Fibroblast of peridontal ligament (primary cell): Measurements from ENCODE around the gene ZFAND2A.
A peak's percentile ranks its signal among the peaks of the same experiment; 100 is the strongest.
"Not testable (repeated sequence)": the region's sequence is repeated elsewhere in the genome, so short reads cannot be mapped to it uniquely, and the experiment has no call there.

Source experiments
- DNase-seq: peaks from one replicate; pipeline ENCODE4 v3.0.0-alpha.2; 2010; ENCODE audit errors: extremely low read depth

ZFAND2A gene, protein sequence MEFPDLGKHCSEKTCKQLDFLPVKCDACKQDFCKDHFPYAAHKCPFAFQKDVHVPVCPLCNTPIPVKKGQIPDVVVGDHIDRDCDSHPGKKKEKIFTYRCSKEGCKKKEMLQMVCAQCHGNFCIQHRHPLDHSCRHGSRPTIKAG

DNA sequence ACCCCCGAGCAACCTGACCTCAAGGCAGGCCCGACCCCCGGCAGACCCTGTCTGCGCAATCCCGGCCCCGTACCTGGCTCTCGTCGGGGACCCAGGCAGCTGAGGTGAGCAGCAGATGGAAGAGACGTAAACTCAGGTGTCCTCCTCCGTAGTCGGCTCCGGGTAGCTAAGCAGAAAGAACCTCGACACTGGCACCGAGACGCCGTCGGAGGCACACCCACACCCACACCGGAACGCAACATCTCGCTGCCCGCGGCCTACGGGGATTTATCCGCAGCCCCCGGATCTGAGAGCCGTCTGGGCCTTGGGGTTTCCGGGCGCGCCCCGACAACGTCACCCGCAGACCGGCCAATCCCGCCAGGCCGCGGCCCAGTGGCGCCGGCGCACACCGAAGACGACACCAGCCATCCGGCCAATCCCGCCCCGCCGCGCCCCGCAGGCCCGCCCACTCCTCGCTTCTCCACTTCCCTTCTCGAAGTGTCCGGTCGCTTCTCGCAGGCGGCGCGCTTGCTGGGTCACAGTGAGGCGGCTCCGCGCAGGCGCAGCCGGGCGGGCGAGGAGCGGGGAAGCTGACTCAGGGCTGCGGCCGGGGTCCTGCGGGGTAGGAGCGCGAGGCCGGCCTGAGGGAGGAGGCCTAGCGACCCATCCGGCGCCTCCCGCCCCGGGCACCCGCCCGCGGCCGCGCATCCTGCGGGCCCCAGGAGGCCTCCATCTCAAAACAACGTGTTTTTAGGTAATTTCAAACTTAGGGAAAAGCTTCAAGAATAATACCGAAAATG, at the start of gene ZFAND2A:
TSS of gene ZFAND2A (minus strand) at position 306 of the 779 bp plus-strand sequence. CDS start 1,984 bp downstream, outside the sequence.
- peak; percentile 93 for DNase-seq

DNA sequence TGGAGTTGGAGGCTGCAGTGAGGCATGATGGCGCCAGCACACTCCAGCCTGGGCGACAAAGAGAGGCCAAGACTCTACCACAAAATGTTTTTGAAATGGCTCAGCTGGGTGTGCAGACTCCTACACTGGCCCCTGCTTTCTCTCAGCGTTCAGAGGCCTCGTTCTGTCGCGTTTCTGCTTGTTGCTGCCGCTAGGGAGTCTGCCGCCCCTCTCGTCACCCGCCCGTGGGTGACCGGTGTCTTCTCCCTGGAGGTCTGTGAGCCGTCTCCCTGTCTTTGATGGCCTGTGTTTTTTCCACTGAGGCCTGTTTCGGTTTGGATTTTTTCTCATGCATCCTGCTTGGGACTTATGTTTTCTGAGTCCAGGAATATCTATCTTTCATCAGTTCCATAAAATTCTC, 49.1 kb upstream of the ZFAND2A start:
- no peak for DNase-seq

GRCh38 chr7:1205742-1206141, 45.7 kb upstream of the ZFAND2A start:
- DNase-seq, result not testable (repeated sequence)

DNA sequence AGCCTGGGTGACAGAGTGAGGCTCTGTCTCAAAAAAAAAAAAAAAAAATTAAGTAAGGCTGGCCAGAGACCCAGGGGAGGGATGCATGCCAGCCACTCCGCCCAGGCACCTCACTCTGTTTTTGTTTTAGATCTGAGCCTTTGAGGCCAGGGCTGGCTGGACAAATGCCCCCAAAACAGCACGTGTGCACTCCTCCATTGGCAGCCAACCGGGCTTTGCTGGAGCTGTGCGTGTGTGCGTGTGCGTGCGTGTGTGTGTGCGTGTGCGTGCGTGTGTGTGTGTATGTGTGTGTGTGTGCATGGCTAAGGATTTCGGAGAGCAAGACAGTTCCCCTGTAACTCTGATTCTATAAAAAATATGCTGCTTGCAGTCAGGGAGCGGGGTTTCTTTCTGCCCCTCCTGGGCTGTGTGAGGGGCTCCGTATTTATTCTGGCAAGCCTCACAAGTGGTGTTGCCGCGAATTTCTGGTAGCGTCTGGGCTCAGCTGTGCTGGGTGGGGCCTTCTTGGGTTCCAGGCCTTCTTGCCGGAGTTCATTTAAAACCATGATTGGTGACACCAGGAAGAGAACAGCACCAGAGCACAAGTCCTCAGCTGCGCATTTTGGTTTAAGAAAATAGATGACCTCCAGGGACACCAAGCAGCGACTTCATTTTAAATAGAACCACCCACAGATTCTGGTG, 44.6 kb upstream of the ZFAND2A start:
- DNase-seq, result no peak

GRCh38 chr7:1202914-1203313, 42.9 kb upstream of the ZFAND2A start:
- not testable (repeated sequence) for DNase-seq

GRCh38 chr7:1201916-1202315, 41.9 kb upstream of the ZFAND2A start:
- DNase-seq, result no peak

DNA sequence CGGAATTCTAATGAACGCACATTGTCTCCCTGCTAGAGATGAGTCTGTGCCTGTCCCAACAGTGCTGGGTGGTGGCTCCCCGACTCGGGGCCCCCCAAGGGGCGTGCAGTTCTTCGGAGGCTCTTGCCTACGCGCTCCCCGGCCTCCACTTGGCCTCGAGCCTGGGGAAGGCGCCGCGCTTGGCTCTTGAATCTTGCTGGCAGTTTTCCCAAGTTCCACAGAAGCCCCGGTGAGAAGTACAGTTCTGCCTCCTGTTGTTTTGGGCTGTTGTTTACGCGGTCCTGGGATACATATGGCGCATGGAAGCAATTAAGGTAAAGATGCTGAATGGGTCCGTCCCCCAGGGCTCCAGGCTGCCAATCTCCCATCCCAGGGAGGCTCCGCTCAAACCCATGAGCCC, 40.0 kb upstream of the ZFAND2A start:
- no peak for DNase-seq

GRCh38 chr7:1197997-1198625, 38.1 kb upstream of the ZFAND2A start:
- DNase-seq, result peak; percentile 60

- no peak for DNase-seq
Observed at GRCh38 chr7:1196950-1197349, 37.0 kb upstream of the ZFAND2A start.

DNA sequence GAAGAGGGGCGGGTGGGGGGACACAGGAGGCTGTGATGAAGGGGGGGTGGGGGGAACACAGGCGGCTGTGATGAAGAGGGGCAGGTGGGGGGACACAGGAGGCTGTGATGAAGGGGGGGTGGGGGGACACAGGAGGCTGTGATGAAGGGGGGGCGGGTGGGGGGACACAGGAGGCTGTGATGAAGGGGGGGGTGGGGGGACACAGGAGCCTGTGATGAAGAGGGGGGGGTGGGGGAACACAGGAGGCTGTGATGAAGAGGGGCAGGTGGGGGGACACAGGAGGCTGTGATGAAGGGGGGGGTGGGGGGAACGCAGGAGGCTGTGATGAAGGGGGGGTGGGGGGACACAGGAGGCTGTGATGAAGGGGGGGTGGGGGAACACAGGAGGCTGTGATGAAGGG, 36.4 kb upstream of the ZFAND2A start:
- DNase-seq, result not testable (repeated sequence)

- DNase-seq, result peak; percentile 39
Observed at GRCh38 chr7:1193593-1194424, 33.8 kb upstream of the ZFAND2A start.

GRCh38 chr7:1192171-1192676, 32.2 kb upstream of the ZFAND2A start:
- DNase-seq, result peak; percentile 50

DNA sequence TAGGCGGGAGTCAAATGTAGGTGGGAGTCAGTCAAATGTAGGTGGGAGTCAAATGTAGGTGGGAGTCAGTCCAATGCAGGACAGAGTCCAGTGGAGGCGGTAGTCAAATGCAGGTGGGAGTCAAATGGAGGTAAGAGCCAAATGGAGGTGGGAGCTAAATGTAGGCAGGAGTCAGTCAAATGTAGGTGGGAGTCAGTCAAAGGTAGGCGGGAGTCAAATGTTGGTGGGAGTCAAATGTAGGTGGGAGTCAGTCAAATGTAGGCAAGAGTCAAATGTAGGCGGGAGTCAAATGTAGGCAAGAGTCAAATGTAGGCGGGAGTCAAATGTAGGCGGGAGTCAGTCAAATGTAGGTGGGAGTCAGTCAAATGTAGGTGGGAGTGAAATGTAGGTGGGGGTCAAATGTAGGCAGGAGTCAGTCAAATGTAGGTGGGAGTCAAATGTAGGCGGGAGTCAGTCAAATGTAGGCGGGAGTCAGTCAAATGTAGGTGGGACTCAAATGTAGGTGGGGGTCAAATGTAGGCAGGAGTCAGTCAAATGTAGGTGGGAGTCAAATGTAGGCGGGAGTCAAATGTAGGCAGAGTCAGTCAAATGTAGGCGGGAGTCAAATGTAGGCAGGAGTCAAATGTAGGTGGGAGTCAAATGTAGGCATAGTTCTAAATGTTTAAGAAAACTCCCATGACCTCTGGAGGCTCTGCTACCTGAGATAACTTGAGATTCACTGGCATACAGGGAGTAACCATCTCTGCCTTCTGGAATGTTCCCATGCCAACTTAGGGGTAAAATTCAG, 30.2 kb upstream of the ZFAND2A start:
- no peak for DNase-seq

GRCh38 chr7:1188720-1189294, 28.8 kb upstream of the ZFAND2A start:
- no peak for DNase-seq

DNA sequence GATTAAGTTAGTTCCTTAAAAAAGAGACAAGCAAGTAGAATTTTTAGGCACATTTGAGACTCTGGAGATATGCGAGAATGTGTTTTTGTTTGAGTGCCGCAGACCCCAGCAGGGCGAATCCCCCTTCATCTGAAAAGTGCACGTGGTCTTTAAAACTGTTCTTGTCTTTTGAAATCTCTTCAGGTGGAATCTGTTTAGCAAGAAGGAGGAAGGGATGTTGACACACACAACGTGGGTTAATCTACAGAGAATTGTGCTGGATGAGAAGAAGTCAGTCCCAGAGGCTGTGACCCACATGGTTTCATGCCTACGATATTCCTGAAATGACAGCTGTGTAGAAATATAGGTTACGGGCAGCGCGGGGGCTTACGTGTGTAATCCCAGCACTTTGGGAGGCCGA, 27.1 kb upstream of the ZFAND2A start:
- no peak for DNase-seq

GRCh38 chr7:1181640-1182039, 21.6 kb upstream of the ZFAND2A start:
- DNase-seq, result no peak

DNA sequence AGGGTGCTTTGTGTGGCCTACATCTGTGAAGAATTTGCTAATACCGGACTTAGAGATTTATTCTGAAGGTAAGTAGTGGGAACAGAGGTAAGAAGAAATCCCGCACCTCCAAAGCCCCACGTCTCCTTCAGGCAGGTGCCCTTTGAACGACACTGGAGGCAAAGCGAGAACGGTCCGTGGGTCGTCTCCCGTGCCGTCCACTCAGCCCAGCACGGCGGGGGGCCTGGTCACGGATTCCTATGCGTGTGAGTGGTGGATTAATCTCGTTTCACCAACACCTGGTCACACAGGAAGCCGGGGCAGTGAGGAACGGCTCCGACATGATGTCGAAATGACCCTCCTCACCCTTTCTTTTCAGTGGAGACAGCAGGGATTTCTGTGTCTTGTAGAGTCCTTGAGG, 21.0 kb upstream of the ZFAND2A start:
- DNase-seq, result no peak

GRCh38 chr7:1176891-1177373, 16.9 kb upstream of the ZFAND2A start:
- peak; percentile 27 for DNase-seq

GRCh38 chr7:1175967-1176851, 16.2 kb upstream of the ZFAND2A start:
- peak; percentile 50 for DNase-seq
